Measurements from ENCODE around the gene NDNF.

DNA sequence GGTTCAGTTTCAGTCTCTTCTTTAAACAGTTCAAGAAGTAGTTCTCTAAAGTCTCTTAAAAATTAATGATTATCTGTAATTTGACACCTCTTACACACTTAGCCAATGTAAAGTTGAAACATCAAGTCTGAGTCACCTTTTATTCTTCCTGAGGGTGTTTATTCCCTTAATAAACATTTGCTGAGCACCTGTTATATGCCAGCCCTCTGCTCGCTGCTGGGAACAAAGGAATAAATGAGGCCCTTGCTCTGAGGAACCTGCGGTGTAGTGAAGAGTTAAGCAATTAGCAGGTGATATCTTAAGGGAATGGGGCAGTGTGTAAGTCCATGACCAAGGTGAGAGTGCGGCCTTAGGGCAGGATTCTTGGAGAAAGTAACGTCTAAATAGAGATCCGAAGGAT is 5.2 kb upstream of the NDNF start:
- TF ChIP-seq RAD21 (IDR thresholded peaks at IDR 0.05; ENCODE audit: low read depth) (no peak), EGR1 (IDR thresholded peaks at IDR 0.05) (no peak), EP300 (IDR thresholded peaks at IDR 0.05; ENCODE audit: borderline replicate concordance) (no peak), YY1 (IDR thresholded peaks at IDR 0.05; ENCODE audit: low read depth) (no peak)
- TF ChIP-seq, protein P1, sequence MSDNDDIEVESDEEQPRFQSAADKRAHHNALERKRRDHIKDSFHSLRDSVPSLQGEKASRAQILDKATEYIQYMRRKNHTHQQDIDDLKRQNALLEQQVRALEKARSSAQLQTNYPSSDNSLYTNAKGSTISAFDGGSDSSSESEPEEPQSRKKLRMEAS (IDR thresholded peaks at IDR 0.05), result no peak
- TF ChIP-seq, protein P2, sequence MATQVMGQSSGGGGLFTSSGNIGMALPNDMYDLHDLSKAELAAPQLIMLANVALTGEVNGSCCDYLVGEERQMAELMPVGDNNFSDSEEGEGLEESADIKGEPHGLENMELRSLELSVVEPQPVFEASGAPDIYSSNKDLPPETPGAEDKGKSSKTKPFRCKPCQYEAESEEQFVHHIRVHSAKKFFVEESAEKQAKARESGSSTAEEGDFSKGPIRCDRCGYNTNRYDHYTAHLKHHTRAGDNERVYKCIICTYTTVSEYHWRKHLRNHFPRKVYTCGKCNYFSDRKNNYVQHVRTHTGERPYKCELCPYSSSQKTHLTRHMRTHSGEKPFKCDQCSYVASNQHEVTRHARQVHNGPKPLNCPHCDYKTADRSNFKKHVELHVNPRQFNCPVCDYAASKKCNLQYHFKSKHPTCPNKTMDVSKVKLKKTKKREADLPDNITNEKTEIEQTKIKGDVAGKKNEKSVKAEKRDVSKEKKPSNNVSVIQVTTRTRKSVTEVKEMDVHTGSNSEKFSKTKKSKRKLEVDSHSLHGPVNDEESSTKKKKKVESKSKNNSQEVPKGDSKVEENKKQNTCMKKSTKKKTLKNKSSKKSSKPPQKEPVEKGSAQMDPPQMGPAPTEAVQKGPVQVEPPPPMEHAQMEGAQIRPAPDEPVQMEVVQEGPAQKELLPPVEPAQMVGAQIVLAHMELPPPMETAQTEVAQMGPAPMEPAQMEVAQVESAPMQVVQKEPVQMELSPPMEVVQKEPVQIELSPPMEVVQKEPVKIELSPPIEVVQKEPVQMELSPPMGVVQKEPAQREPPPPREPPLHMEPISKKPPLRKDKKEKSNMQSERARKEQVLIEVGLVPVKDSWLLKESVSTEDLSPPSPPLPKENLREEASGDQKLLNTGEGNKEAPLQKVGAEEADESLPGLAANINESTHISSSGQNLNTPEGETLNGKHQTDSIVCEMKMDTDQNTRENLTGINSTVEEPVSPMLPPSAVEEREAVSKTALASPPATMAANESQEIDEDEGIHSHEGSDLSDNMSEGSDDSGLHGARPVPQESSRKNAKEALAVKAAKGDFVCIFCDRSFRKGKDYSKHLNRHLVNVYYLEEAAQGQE (IDR thresholded peaks at IDR 0.05; ENCODE audit: low read depth), result no peak
